NCI-H128 (cell line): ENCODE measurements around the gene DENR.
"Not testable (repeated sequence)": the region's sequence is repeated elsewhere in the genome, so short reads cannot be mapped to it uniquely, and the experiment has no call there.

Source experiments
- DNase-seq: peaks from one replicate; lab custom pipeline; 2025; ENCODE audit not compliant: unreplicated experiment; lab: John Stamatoyannopoulos, UW

The DENR gene

GRCh38 chr12:122752464-122753318, at the start of gene DENR:
TSS of gene DENR (plus strand) at chr12:122752824. CDS start at chr12:122753702, 878 bp downstream.
- DNase-seq: peak; percentile 99

- DNase-seq: not testable (repeated sequence)
These were observed 49.6 kb upstream of the DENR start, which contains the start of gene HCAR2 for GRCh38 chr12:122702890-122703611. TSS of gene HCAR2 (minus strand) at chr12:122703357. CDS start at chr12:122703283, 74 bp downstream.

GRCh38 chr12:122703841-122704240, 48.8 kb upstream of the DENR start:
- not testable (repeated sequence) for DNase-seq

GRCh38 chr12:122709287-122709686, 43.3 kb upstream of the DENR start:
- not testable (repeated sequence) for DNase-seq

GRCh38 chr12:122710341-122710740, 42.3 kb upstream of the DENR start:
- DNase-seq: not testable (repeated sequence)

GRCh38 chr12:122711266-122711665, 41.4 kb upstream of the DENR start:
- DNase-seq: not testable (repeated sequence)

- DNase-seq: not testable (repeated sequence)
These were observed 39.0 kb upstream of the DENR start for GRCh38 chr12:122713491-122714188.

- not testable (repeated sequence) for DNase-seq
These were observed 37.4 kb upstream of the DENR start for GRCh38 chr12:122715211-122715610.

GRCh38 chr12:122716658-122717057, 36.0 kb upstream of the DENR start, which contains the start of gene HCAR3:
TSS of gene HCAR3 (minus strand) at chr12:122716811. CDS start at chr12:122716737, 74 bp downstream.
- DNase-seq: not testable (repeated sequence)

GRCh38 chr12:122721057-122721545, 31.5 kb upstream of the DENR start:
- DNase-seq: no peak

- DNase-seq: no peak
These were observed 30.2 kb upstream of the DENR start for GRCh38 chr12:122722387-122722786.

GRCh38 chr12:122724641-122725243, 27.9 kb upstream of the DENR start:
- no peak for DNase-seq

- no peak for DNase-seq
These were observed 27.1 kb upstream of the DENR start for GRCh38 chr12:122725452-122726079.

GRCh38 chr12:122726080-122726558, 26.5 kb upstream of the DENR start:
- no peak for DNase-seq

- DNase-seq: no peak
These were observed 22.9 kb upstream of the DENR start for GRCh38 chr12:122729583-122730214.

GRCh38 chr12:122730215-122731014, 22.2 kb upstream of the DENR start, which contains the start of gene HCAR1:
TSS of gene HCAR1 (minus strand) at chr12:122730844. CDS start at chr12:122730339, 505 bp downstream.
- peak; percentile 7 for DNase-seq

GRCh38 chr12:122732170-122732569, 20.5 kb upstream of the DENR start:
- DNase-seq: no peak

GRCh38 chr12:122732611-122733010, 20.0 kb upstream of the DENR start:
- DNase-seq: no peak
